ENCODE results near the gene CNGA3. TPM values are rescaled to one million over a fixed set of nuclear protein-coding genes. Genes with fewer than 3 reads are reported as not detected.

The CNGA3 gene
- total RNA-seq, 1 experiment from 2014 or later, result not detected

- CTCF ChIA-PET, result no interaction called here
- POLR2A ChIA-PET (ENCODE audit: unreplicated experiment), result no interaction called here
- no peak for ATAC-seq
- Histone ChIP-seq H3K27me3 (ENCODE audit: low read length) (no peaks in the 10 kb centered on the region), H3K4me2 (ENCODE audit: low read length) (no peak overlapping the region), H3K9ac (ENCODE audit: low read length) (no peak overlapping the region), H3K79me2 (ENCODE audit: low read length) (no peaks in the 10 kb centered on the region), H3K4me3 (ENCODE audit: low read length) (no peak overlapping the region), H3K9me3 (ENCODE audit: low read length) (no peaks in the 10 kb centered on the region), H2AFZ (ENCODE audit: low read length) (no peak overlapping the region), H3K9me2 (replicated peaks; ENCODE audit: low read length) (no peaks in the 10 kb centered on the region), H4K20me1 (ENCODE audit: low read length) (no peaks in the 10 kb centered on the region), H3K4me1 (ENCODE audit: insufficient read depth, low read length) (no peaks in the 10 kb centered on the region), H3K27ac (ENCODE audit: low read length) (no peak overlapping the region), H3F3A (ENCODE audit: low read length, unreplicated experiment) (no peaks in the 10 kb centered on the region), H3K36me3 (ENCODE audit: low read depth, low read length) (no peaks in the 10 kb centered on the region)
- no TSS peak for BruUV-seq (replicated peaks)
- intact Hi-C loops (cut with micrococcal nuclease), result loop anchor here (10.0 kb wide), 2 partner anchors 203 to 683 kb away; no protein-coding TSS in a partner anchor
- no peak for DNase-seq
- TF ChIP-seq EZH2phosphoT487 (IDR thresholded peaks at IDR 0.05; ENCODE audit: borderline replicate concordance, low read length), result no peak
- TF ChIP-seq CTCF (conservative IDR thresholded peaks at IDR 0.05; ENCODE audit: low read depth, low read length), result no peak
- TF ChIP-seq EZH2 (IDR thresholded peaks at IDR 0.05; ENCODE audit: low read length, unreplicated experiment), result no peak
Observed at GRCh38 chr2:98388081-98388480, 41.8 kb downstream of the CNGA3 start.

- Histone ChIP-seq H4K20me1 (ENCODE audit: low read length) (no peaks in the 10 kb centered on the region), H3K79me2 (ENCODE audit: low read length) (no peaks in the 10 kb centered on the region), H3K4me2 (ENCODE audit: low read length) (no peak overlapping the region), H3F3A (ENCODE audit: low read length, unreplicated experiment) (no peaks in the 10 kb centered on the region), H3K27me3 (ENCODE audit: low read length) (no peaks in the 10 kb centered on the region), H3K4me1 (ENCODE audit: insufficient read depth, low read length) (no peaks in the 10 kb centered on the region), H3K9ac (ENCODE audit: low read length) (no peak overlapping the region), H3K36me3 (ENCODE audit: low read depth, low read length) (no peaks in the 10 kb centered on the region), H3K4me3 (ENCODE audit: low read length) (no peak overlapping the region), H3K9me3 (ENCODE audit: low read length) (no peaks in the 10 kb centered on the region), H2AFZ (ENCODE audit: low read length) (no peak overlapping the region), H3K9me2 (replicated peaks; ENCODE audit: low read length) (no peaks in the 10 kb centered on the region), H3K27ac (ENCODE audit: low read length) (no peak overlapping the region)
- BruUV-seq (replicated peaks), result no TSS peak
- ATAC-seq, result no peak
- POLR2A ChIA-PET (ENCODE audit: unreplicated experiment), result no interaction called here
- intact Hi-C loops (cut with micrococcal nuclease), result loop anchor here (10.0 kb wide), 2 partner anchors 204 to 684 kb away; no protein-coding TSS in a partner anchor
- CTCF ChIA-PET, result no interaction called here
- no peak for DNase-seq
- TF ChIP-seq EZH2phosphoT487 (IDR thresholded peaks at IDR 0.05; ENCODE audit: borderline replicate concordance, low read length), result no peak
- TF ChIP-seq EZH2 (IDR thresholded peaks at IDR 0.05; ENCODE audit: low read length, unreplicated experiment), result no peak
- TF ChIP-seq CTCF (conservative IDR thresholded peaks at IDR 0.05; ENCODE audit: low read depth, low read length), result no peak
Observed at GRCh38 chr2:98388601-98389250, 42.5 kb downstream of the CNGA3 start.

GRCh38 chr2:98389251-98389605 lies 43.0 kb downstream of the CNGA3 start:
- Histone ChIP-seq H3K79me2 (ENCODE audit: low read length) (no peaks in the 10 kb centered on the region), H3K4me3 (ENCODE audit: low read length) (no peak overlapping the region), H3F3A (ENCODE audit: low read length, unreplicated experiment) (no peaks in the 10 kb centered on the region), H3K4me2 (ENCODE audit: low read length) (no peak overlapping the region), H3K27ac (ENCODE audit: low read length) (no peak overlapping the region), H3K9me3 (ENCODE audit: low read length) (no peaks in the 10 kb centered on the region), H2AFZ (ENCODE audit: low read length) (no peak overlapping the region), H4K20me1 (ENCODE audit: low read length) (no peaks in the 10 kb centered on the region), H3K4me1 (ENCODE audit: insufficient read depth, low read length) (no peaks in the 10 kb centered on the region), H3K9ac (ENCODE audit: low read length) (no peak overlapping the region), H3K9me2 (replicated peaks; ENCODE audit: low read length) (no peaks in the 10 kb centered on the region), H3K36me3 (ENCODE audit: low read depth, low read length) (no peaks in the 10 kb centered on the region), H3K27me3 (ENCODE audit: low read length) (no peaks in the 10 kb centered on the region)
- no peak for DNase-seq
- intact Hi-C loops (cut with micrococcal nuclease), result loop anchor here (10.0 kb wide), 2 partner anchors 204 to 684 kb away; no protein-coding TSS in a partner anchor
- no TSS peak for BruUV-seq (replicated peaks)
- ATAC-seq, result no peak
- TF ChIP-seq CTCF (conservative IDR thresholded peaks at IDR 0.05; ENCODE audit: low read depth, low read length), result no peak
- no peak for TF ChIP-seq EZH2 (IDR thresholded peaks at IDR 0.05; ENCODE audit: low read length, unreplicated experiment)
- no peak for TF ChIP-seq EZH2phosphoT487 (IDR thresholded peaks at IDR 0.05; ENCODE audit: borderline replicate concordance, low read length)
- POLR2A ChIA-PET (ENCODE audit: unreplicated experiment), result no interaction called here
- CTCF ChIA-PET, result no interaction called here

Measured in PC-3 (cell line).